OCI-LY1 (cell line): ENCODE measurements around the gene DUSP1.

ENCODE experiments used
- CTCF ChIP-seq: fragments of 200-600 bp; sonication (generic), shearing (Covaris generic); IDR thresholded peaks from 2 replicates; pipeline ENCODE4 v1.5.1; 2017; ENCODE audit warnings: mild to moderate bottlenecking, antibody characterized with exemption, low read length, moderate library complexity, mixed read lengths
- EZH2 ChIP-seq: fragments of 200-600 bp; sonication (generic), shearing (Covaris generic); IDR thresholded peaks from 2 replicates; pipeline ENCODE4 v1.8.0; 2017; ENCODE audit warnings: borderline replicate concordance, mixed run types, mild to moderate bottlenecking, antibody characterized with exemption, low read length, moderate library complexity, mixed read lengths

GRCh38 chr5:172726966-172727365 lies 44.0 kb downstream of the DUSP1 start:
- no peak for TF ChIP-seq CTCF
- TF ChIP-seq EZH2: no peak
